Cardiac muscle cell (in vitro differentiated cells and primary cell): ENCODE results near the gene HEXA. TPM values are rescaled to one million over a fixed set of nuclear protein-coding genes. Genes with fewer than 3 reads are reported as not detected.
A peak's percentile ranks its signal among the peaks of the same experiment; 100 is the strongest.
"Not testable (repeated sequence)": the region's sequence is repeated elsewhere in the genome, so short reads cannot be mapped to it uniquely, and the experiment has no call there.

Experiments used
- DNase-seq, 2 donors: peaks; one replicate each; pipeline versions ENCODE4 v3.0.0 to v3.0.0-alpha.2; 2010 to 2017; ENCODE audit warnings: low read depth in 1 of 2, low spot score in 1 of 2
- H3K27ac ChIP-seq: fragments of 200-600 bp; sonication (generic); 2 replicates; pipeline ENCODE4 v1.5.1; 2016
- H3K27me3 ChIP-seq: fragments of 200-600 bp; sonication (generic); 2 replicates; pipeline ENCODE4 v1.6.0; 2016; ENCODE audit warnings: control low read depth
- H3K36me3 ChIP-seq: fragments of 200-600 bp; sonication (generic); 2 replicates; pipeline ENCODE4 v1.5.1; 2016; ENCODE audit warnings: control low read depth
- H3K4me1 ChIP-seq: fragments of 200-600 bp; sonication (generic); 2 replicates; pipeline ENCODE4 v1.8.1; 2017; ENCODE audit warnings: low read depth, mild to moderate bottlenecking, mixed run types
- H3K4me3 ChIP-seq: fragments of 200-600 bp; sonication (generic); 2 replicates; pipeline ENCODE4 v1.5.1; 2016; ENCODE audit warnings: mild to moderate bottlenecking
- H3K9me3 ChIP-seq: fragments of 200-600 bp; sonication (generic); 2 replicates; pipeline ENCODE4 v1.5.1; 2017; ENCODE audit warnings: low read depth, mild to moderate bottlenecking, control low read depth
- CTCF ChIP-seq: IDR thresholded peaks from 2 replicates; pipeline ENCODE4 v1.5.1; 2012; ENCODE audit warnings: low read depth, mild to moderate bottlenecking, low read length
- polyA plus RNA-seq: library from polyadenylated mRNA; unstranded; fragments of >200 nt; fragmentation: Nextera tagmentation; extraction: Ambion mirVana; gene quantifications from 2 replicates; pipeline ENCODE4 v1.2.1, GENCODE V29; 2016
- total RNA-seq: library from RNA; depleted of rRNA; stranded (reverse); fragments of >200 nt; gene quantifications from 2 replicates; pipeline ENCODE4 v1.2.3, GENCODE V29; 2016

Gene HEXA
- 49.5 and 63.5 TPM in 2 replicates for total RNA-seq
- polyA plus RNA-seq: 108 and 155 TPM in 2 replicates

- peak within 1 kb of the TSS; percentile 89 for H3K4me3 ChIP-seq
- DNase-seq: peak; percentile 97 to 98
- H3K27ac ChIP-seq: peak within 1 kb of the TSS; percentile 90
- H3K27me3 ChIP-seq: peaks cover 2% of the 10 kb centered on the region
- no peak for TF ChIP-seq CTCF
- H3K9me3 ChIP-seq: no peaks in the 10 kb centered on the region
- peaks cover 15% of the 10 kb centered on the region for H3K4me1 ChIP-seq
- H3K36me3 ChIP-seq: no peaks in the 10 kb centered on the region
Measured at GRCh38 chr15:72375846-72376581, at the start of gene HEXA. Gene HEXA, minus strand, starts transcription at chr15:72376014. Its CDS starts 42 bp downstream, at chr15:72375972.

- TF ChIP-seq CTCF: no peak
Measured at GRCh38 chr15:72423256-72423655, 47.4 kb upstream of the HEXA start.

GRCh38 chr15:72421484-72421883, 45.7 kb upstream of the HEXA start:
- peak in 1 of 2 donors; percentile 2 for DNase-seq
- Histone ChIP-seq H3K36me3 (no peaks in the 10 kb centered on the region), H3K4me1 (no peaks in the 10 kb centered on the region), H3K27me3 (no peaks in the 10 kb centered on the region), H3K9me3 (no peaks in the 10 kb centered on the region), H3K27ac (no peak overlapping the region), H3K4me3 (no peak overlapping the region)
- TF ChIP-seq CTCF: no peak

More at GRCh38 chr15:72423256-72423655, 47.4 kb upstream of the HEXA start:
- Histone ChIP-seq H3K9me3 (no peaks in the 10 kb centered on the region), H3K27ac (no peak overlapping the region), H3K4me1 (no peaks in the 10 kb centered on the region), H3K27me3 (no peaks in the 10 kb centered on the region), H3K4me3 (no peak overlapping the region), H3K36me3 (no peaks in the 10 kb centered on the region)
- DNase-seq: no peak

DNA sequence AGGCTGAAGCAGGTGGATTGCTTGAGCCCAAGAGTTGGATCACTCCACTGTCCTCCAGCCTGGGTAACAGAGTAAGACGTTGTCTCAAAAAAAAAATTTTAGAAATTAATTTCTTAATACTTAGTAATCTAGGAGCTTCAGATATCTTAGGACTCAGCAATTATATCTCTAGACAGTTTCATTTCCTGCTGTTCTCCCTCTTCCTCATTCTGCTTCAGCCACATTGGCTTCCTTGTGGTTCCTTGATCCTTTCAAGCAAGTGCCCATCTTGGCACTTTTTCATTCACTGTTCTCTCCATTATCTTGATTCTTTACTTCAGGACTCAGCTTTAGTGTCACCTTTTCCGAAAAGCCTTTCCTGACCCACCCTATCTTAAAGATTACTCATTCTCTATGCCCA, 44.8 kb upstream of the HEXA start:
- Histone ChIP-seq H3K4me1 (no peaks in the 10 kb centered on the region), H3K4me3 (no peak overlapping the region), H3K36me3 (no peaks in the 10 kb centered on the region), H3K27ac (no peak overlapping the region), H3K27me3 (no peaks in the 10 kb centered on the region), H3K9me3 (no peaks in the 10 kb centered on the region)
- no peak for TF ChIP-seq CTCF
- DNase-seq: no peak

GRCh38 chr15:72419768-72420167, 44.0 kb upstream of the HEXA start:
- not testable (repeated sequence) for H3K36me3 ChIP-seq, DNase-seq, H3K4me3 ChIP-seq, H3K9me3 ChIP-seq, H3K4me1 ChIP-seq, H3K27ac ChIP-seq, H3K27me3 ChIP-seq

GRCh38 chr15:72415304-72415703, 39.5 kb upstream of the HEXA start:
- Histone ChIP-seq H3K9me3 (no peaks in the 10 kb centered on the region), H3K27ac (no peak overlapping the region), H3K4me1 (no peaks in the 10 kb centered on the region), H3K4me3 (no peak overlapping the region), H3K27me3 (no peaks in the 10 kb centered on the region), H3K36me3 (no peaks in the 10 kb centered on the region)
- DNase-seq: no peak
- TF ChIP-seq CTCF: no peak

- H3K36me3 ChIP-seq, H3K9me3 ChIP-seq, H3K27me3 ChIP-seq, H3K4me3 ChIP-seq, DNase-seq, H3K4me1 ChIP-seq, H3K27ac ChIP-seq: not testable (repeated sequence)
Measured at GRCh38 chr15:72413337-72413736, 37.5 kb upstream of the HEXA start.
